Kasumi-1 (cell line): ENCODE results near the gene DDR2.

Source experiments
- DNase-seq, 2 experiments: peaks; one replicate each; lab custom pipeline; 2025; lab: John Stamatoyannopoulos, UW

Gene DDR2

DNA sequence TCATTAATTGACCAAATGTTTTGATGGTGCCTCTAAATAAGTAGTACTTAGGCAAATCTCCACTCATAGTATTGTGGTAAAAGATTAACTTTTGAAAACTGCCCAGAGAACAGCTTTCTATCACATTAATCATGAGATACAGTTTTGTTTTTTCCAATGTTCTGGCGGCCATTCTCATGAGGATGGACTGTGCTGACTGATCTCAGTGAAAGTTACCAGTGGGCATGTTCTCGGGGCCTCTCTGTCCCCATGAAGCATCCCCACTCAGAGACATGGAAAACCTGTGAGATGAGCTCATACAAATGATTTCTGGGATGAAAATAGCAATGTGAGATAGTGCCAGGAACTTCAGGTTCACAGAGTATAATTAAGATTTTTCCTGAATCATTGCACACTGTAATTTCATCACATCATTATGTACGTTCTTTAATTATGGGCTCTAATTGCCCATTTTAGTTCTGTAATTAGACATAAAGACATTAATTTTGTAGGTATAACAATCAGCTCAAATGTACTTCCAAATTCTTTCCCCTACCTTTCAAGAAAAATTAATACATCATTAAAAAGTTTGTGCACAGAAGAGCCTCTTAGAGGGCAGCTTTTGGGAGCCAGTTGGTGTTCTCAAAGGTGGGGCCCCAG lies 40.5 kb downstream of the DDR2 start:
- DNase-seq: no peak

DNA sequence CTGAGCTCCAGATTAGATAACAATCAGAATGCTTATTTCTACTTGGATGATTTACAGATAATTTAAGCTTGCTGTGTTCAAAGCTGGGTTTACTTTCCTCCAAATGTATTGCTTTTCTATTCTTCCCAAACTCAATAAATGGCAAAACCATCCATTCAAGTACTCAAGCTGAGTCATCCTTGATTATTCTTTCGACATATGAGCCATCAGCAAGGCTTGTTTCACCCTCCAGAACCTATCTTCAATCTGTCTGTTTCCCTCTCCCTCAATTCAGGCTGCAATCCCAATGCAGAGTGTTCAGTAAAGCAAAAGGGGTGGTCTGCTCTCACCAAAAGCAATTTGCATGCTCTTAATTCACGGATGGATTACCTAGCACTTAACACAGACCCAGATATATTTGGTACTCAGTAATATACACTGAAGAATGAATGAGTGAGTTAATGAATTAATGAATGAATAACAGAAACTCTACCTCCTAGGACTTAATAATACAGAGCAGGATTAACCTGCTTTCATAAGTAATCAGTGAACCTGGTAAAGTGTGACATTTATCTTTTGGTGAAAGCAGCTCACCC lies 41.9 kb downstream of the DDR2 start:
- no peak for DNase-seq

- DNase-seq: no peak
These were observed 43.8 kb downstream of the DDR2 start for GRCh38 chr1:162676087-162676486.

DNA sequence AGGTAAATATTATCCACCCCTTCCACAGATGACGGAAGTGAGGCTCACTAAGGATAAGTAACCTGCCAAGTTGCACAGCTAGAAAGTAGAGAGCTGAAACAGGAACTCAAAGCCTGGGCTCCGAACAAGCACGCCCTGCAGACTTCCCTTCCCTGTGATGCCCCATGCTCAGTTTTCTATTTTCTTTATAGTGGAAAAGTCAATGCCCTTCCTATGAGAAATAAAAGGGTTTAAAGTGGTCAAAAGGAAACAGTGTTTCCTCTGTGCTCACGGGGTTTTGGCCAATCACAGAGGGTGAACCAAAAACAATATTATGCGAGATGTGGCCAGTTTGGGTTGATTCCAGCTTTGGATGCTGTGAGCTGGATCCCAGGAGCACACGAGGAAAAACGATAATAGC lies 44.5 kb downstream of the DDR2 start:
- DNase-seq: no peak

GRCh38 chr1:162677607-162678371 lies 45.5 kb downstream of the DDR2 start:
- no peak for DNase-seq

GRCh38 chr1:162678439-162678838 lies 46.2 kb downstream of the DDR2 start:
- no peak for DNase-seq

GRCh38 chr1:162679298-162679697 lies 47.0 kb downstream of the DDR2 start:
- no peak for DNase-seq

DNA sequence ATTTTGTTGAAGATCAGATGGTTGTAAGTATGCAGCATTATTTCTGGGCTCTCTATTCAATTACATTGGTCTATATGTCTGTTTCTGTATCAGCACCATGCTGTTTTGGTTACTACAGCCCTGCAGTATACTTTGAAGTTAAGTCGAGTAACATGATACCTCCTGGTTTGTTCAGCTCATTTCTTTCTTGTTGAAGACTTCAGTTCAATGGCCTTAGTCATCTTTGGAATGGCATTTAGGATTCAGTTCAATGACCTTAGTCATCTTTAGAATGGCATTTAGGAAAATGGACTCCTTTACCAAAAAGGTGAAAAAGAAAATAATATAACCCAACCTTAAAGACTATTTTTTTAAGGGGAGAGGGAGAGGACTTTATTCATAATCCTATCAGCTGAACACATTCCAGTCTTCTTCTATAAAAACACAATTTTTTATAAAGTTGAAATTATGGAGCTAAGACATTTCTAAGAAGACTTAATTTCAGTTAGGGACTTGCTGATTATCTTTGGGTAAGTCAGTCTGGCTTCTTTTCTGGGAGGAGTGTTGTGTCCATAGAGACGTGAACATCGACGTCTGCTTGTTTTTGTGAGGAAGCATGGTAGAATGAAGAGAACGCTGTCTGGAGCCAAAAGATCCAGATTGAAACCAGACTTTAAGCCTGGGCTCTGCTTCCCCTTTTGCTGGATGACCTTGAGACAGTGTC lies 48.3 kb downstream of the DDR2 start:
- DNase-seq: no peak

- DNase-seq: no peak
These were observed 48.8 kb downstream of the DDR2 start for GRCh38 chr1:162681122-162681436.

DNA sequence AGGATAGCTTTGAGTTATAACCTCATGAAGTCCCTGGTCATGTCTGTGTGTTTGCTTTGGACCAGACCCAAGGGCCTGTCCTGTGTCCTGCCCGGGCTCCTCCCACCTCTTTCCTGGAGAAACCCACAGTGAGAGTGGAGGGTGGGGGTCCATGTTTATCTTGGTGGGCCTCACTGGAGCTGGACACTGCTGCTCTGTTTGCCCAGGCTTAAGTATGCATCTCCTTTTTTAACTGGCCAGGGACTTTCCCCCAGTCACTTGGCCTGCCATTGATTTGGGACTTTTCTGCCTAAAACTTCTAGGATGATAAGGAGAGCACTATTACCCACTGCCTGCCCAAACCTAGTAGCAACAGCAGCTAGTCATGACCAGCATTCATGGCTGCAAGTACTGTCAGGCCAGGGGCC lies 49.8 kb downstream of the DDR2 start:
- DNase-seq: no peak

DNA sequence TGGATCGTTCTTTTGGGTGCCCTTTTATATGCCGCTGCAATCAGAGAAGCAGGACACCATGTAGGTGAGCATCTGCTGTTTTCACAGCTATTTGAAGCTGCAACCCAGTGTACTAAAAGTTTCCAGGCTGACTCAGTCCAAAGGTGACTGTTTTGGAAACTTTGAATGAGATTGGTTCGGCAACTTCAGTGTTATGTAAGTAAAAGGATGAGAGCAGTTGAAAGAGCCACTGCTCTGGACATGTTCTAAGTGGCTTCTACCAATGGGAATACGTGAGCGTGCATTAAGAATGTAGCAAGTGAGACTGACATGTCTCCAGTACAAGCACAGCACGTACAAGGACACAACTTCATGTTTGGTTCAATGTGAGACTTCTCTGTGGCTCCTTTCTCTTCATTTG lies 55.6 kb downstream of the DDR2 start:
- DNase-seq: no peak

DNA sequence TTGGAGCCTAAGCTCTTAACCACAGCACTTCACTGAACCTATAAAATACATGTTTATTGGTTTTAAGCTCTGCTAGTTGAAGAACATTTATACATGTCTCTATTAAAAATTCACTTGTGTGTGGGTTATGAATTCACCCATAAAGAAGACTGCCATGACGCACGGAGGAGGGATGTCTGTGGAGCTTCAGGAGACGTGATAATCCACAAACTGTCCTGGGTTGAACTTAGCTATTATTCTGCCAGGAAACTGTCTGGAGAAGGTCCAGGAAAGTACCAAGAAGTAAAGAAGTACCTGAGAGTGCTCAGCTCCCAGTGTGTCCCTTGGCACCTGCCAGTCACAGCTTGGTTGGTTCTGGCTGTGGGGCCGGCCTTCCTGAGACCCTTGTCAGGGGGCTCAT lies 56.3 kb downstream of the DDR2 start:
- DNase-seq: no peak

- no peak for DNase-seq
These were observed 56.7 kb downstream of the DDR2 start for GRCh38 chr1:162688931-162689330.

GRCh38 chr1:162689745-162690671 lies 57.7 kb downstream of the DDR2 start:
- no peak for DNase-seq

- no peak for DNase-seq
These were observed 58.6 kb downstream of the DDR2 start for GRCh38 chr1:162690672-162691434.

- no peak for DNase-seq
These were observed 59.8 kb downstream of the DDR2 start for GRCh38 chr1:162691999-162692575.

- no peak for DNase-seq
These were observed 62.6 kb downstream of the DDR2 start for GRCh38 chr1:162694911-162695310.

GRCh38 chr1:162695687-162696086 lies 63.4 kb downstream of the DDR2 start:
- DNase-seq: no peak

DNA sequence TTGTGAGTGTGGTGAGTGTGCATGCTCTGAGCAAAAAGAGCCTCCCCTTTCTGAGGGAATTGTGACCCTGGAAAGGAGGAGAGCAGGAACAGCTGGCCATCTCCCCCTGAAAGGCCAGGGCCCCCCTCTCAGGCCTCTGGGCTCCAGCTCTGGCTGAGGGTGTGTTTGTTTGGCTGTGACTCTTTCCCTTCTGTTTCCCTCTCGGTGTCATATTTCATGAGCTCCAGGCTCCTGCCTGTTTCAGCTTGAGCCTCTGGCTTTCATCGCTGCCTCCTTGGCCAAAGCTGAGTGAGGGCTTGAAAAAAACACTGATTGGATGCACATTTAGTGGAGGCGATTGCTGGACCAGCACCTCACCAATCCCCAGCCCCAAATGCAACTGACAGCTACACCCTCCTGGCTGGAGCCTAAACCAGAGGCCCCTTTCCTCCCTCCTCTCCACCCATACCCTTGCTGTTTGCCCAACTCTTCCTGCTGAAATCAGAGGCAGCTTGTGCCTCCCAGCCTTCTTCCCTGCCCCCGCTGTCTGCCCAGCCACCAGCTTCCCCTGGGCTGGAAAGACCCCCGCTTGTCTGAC lies 64.1 kb downstream of the DDR2 start:
- peak; percentile 31 to 35 for DNase-seq

- DNase-seq: no peak
These were observed 65.1 kb downstream of the DDR2 start for GRCh38 chr1:162697140-162697895.
